Measurements from ENCODE around the gene SLC6A1. TPM values are rescaled to one million over a fixed set of nuclear protein-coding genes. Genes with fewer than 3 reads are reported as not detected.

SLC6A1 gene
- polyA plus RNA-seq, 1 donor, result 2.4 TPM

DNA sequence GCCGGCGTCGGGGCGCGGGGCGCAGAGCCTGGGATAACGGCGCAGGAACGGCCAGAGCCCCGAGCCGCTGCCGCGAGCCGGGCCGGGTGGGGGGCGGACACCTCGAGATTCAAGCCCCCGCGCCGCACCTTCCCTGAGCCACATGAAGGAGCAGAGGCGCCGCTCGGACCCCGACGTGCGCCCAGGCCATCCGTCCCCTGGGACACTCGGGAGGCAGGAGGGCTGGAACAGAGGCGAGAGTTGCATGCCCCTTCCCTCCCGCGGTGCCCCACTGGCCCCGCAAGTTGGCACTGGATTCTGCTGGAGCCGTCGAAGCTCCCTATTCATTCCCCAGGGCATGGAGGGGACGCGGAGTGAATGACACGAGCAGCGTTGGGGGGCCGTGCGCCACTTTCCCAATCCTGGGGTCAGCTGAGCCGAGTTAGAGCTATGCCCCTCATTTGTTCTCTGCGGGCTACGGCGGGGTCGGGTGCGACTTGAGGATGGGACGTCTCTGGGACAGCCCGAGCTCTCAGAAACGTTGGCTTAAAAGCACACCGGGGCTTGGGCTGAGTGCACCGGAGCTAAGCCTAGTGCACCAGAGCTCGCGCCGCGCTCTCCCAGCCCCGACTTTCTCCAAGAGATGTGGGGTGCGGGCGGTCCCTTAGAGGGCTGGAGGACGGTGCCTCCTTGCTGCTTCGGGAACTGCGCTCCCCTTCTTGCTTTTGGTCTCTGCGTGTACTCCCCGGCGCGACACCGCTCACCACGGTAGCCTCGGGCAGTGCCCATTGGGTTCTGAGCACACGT, 588 bp downstream of the SLC6A1 start:
- no peak for DNase-seq (ENCODE audit: low read depth)

DNA sequence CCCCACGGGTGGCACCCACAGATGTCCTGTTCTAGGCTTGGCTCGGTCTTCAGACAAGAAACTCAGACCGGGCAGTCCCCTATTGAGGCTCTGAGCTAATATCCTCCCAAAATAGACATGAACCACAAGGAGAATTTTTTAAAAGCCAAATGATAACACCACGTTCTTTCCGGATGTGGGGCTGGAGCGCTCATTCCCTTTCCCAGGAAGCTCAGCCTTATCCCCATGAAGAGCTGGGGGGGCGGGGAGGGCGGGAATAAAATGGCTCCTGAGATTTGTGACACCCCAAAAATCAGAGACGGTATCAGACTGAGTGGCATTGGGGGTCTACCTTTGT, 1.1 kb downstream of the SLC6A1 start:
- DNase-seq (ENCODE audit: low read depth), result no peak

DNA sequence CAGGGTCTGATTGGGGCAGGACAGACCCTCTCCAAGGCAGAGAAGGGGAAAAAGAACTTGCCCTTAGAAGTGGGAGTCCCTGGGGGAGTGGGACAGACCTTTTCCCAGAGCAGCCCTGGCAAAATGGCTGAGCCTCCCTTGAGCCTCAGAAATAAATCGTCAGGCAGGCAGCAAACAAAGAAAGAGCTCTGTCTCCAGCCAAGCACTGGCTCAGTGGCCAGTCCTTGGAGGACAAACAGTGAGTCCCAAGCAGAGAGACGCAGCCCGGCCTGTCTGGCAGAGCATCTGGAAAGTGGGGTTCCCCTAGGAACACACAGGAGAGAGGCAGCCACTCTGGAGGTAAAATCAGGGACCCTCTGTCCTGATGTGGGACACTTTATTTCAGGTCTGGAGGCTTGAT, 1.8 kb downstream of the SLC6A1 start:
- DNase-seq (ENCODE audit: low read depth), result no peak

DNA sequence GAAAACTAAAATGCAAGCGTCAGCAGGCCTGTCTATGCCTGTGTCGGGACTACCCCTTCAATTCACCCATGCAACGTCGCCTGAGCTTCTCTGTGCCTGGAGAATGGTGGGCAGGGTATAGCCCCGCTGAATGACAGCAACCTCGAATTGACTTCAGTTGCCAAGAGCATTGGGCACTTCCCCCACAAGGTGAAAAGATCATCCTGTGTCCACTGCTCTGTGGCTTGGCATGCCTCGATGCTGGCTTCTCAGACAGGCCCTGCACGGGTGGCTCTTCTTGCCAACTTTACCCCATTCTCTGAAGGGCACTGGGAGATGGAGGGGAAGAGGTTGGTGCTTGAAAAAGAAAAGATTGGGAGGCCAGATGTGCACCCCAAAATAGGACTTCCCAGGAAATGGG, 3.3 kb downstream of the SLC6A1 start:
- no peak for DNase-seq (ENCODE audit: low read depth)

DNA sequence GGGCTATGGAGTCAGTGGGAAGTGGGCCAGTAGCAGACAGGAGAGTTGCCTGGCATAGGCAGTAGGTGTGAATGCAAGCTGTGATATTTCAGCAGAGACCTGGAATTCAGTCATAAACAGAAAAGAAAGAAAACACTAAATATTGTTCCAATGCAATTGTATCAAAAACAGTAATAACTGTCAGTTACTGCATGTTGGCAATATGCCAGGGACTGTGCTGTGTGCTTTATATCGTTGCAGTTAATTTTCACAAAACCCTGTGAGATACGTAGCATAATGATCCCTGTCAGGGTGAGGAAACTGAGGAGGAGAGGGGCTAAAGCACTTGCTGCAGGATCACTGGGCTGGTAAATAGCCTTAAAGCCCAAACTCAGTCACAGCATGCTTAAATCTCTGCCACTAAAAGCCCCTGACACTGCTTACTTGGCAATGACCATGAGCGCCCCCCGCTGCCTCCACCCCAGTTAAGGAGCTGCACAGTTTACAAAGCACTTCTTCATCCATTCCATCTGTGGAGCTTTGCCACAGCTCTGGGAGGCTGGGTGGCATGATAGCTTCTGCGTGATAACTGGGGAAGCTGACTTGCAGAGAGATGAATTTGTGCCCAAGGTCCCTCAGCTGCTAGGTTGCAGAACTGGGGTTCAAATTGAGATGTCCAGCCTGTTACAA, 3.9 kb downstream of the SLC6A1 start:
- DNase-seq (ENCODE audit: low read depth), result no peak

GRCh38 chr3:10997196-10997595, 4.6 kb downstream of the SLC6A1 start:
- no peak for DNase-seq (ENCODE audit: low read depth)

DNA sequence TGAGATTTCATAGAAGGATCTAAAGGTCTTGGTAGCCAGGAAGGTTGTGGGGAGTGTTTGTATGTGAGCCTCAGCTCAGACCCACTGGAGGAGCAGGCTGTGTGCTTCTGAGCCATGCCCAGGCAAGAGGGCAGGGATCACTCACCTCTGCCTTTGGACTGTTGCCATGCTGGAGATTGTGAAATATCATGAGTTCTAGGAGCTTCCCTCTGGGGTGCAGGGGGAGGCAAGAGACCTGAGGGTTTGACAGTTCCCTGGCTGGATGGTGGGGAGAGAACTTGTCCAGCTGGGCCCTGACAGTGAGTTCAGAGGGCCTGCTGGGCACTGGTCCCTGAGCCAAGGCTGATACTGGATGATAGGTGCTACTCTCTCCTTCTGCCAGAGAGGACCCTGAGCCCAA, 6.0 kb downstream of the SLC6A1 start:
- no peak for DNase-seq (ENCODE audit: low read depth)

GRCh38 chr3:10999221-11000107, 6.9 kb downstream of the SLC6A1 start:
- DNase-seq (ENCODE audit: low read depth), result no peak

DNA sequence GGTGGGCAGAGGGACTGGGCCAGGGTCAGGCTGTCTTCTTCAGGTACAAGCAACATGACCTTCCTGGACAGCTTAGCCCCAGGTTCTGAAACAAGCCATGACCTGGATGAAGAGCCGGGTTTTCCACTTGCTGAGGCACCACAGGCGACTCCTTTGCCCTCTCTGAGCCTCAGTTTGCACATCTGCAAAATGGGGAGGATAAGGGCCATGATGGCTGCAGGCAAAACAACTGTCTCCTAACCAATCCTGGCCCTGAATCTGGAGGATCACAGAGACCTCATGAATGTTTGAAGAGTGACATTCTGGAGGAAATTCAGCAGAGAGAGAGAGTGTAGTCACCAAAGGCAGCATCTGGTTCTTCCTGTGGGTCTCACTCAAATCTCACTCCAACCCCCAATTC, 8.0 kb downstream of the SLC6A1 start:
- DNase-seq (ENCODE audit: low read depth), result no peak

DNA sequence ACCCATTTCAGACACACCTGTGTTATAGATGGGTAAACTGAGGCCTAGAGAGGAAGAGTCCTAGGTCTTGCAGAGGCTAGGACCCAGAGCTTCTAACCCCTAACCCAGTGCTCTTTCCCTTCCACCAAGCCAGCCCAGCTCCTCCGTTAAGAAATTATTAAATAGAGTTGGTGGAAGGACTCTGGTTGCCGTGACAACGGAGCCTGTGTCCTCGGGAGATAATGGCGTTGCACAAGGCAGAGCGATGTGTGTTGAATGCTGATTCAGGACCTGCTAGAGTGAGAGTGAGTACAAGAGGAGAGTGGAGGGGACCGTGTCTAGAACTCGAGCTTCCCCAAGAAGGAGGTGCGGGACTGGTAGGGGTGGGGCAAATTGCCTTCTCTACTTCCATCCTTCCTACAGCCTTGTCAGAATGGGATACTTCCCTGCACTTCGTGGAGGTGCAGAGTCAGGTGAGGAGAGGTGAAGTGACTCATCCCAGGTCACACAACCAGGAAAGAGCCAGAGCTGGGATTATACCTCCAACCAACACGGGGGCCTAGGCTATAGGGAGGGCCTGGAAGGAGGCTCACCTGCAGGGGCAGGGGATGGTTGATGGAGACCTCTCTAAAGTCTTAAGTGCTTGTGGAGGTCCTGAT, 8.6 kb downstream of the SLC6A1 start:
- no peak for DNase-seq (ENCODE audit: low read depth)

- no peak for DNase-seq (ENCODE audit: low read depth)
Observed at GRCh38 chr3:11001658-11002021, 9.1 kb downstream of the SLC6A1 start.

- DNase-seq (ENCODE audit: low read depth), result no peak
Observed at GRCh38 chr3:11002371-11002807, 9.8 kb downstream of the SLC6A1 start.

GRCh38 chr3:11004563-11004962, 12.0 kb downstream of the SLC6A1 start:
- DNase-seq (ENCODE audit: low read depth), result no peak

- DNase-seq (ENCODE audit: low read depth), result no peak
Observed at GRCh38 chr3:11005686-11006256, 13.2 kb downstream of the SLC6A1 start.

GRCh38 chr3:11006986-11007933, 14.7 kb downstream of the SLC6A1 start:
- DNase-seq (ENCODE audit: low read depth), result no peak

DNA sequence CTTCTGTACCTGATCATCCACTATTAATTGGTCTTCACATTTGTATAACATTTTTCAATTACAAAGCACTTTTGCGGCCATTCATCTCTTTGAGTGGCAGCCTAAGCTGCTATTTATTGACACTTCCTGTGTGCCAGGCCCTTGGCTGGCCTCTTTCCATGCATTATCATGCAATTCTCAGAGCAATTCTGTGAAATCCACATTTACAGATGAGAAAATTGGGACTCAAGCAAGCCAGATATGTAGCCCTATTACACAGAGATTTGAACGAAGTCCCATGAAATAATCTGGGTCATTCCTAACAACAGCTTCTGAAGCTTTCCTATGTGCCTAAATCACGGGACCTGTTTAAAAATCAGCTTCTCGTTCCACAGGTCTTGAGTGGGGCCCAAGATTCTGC, 17.4 kb downstream of the SLC6A1 start:
- no peak for DNase-seq (ENCODE audit: low read depth)

DNA sequence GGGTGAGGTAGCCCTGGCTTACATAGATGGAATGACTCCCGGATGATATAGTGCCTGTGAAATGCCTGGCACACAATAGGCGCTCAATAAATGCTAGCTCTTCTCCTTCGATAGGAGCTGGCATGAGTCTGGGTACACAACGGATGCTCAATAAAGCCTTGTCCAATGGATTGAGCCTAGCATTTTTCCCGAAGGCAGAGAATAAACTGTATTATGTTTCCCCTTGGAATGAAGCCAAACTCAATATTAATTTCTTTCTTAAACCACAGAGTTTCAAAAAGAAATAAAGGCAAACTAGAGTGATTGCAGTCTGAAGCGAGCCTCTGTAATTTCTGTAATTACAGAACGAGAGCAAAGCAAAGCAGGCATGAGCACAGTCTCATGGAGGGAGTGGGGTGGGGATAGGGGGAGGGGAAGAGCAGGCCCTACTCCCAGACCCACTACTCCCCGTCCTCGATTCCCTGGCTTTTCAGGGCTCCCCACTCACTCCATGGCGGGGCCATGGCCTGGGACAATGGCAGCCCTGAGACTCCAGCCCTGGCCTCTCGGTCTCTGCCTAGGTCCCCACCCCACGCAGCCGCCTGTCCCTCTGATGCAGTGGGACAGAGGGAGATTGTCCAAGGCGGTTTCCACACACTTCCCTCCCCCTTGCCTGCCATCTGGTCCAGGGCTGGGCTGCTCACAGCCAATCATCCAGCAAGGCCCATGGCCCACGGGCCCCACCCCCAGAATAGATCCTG, 18.0 kb downstream of the SLC6A1 start:
- no peak for DNase-seq (ENCODE audit: low read depth)

DNA sequence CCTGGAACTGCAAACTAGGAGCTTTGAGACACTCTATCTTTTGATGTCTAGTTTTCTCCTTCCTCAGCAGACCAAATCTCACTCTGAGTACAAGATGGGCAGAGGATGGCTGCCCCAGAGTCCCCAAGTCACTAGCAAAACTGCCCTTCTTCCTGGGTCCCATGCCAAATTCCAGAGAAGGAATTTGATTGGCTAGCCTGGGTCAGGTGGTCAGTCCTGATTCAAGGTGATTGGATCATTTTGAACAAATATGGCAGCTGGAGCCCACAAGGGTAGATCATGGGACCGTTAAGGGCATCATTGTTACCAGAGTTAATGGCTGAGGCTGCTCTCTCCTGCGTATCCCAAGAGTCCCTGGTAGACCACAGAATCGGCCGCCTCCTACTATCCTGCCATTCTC, 21.7 kb downstream of the SLC6A1 start:
- DNase-seq (ENCODE audit: low read depth), result no peak

GRCh38 chr3:11014752-11015151, 22.2 kb downstream of the SLC6A1 start:
- DNase-seq (ENCODE audit: low read depth), result no peak

- no peak for DNase-seq (ENCODE audit: low read depth)
Observed at GRCh38 chr3:11015369-11015768, 22.8 kb downstream of the SLC6A1 start.

Data from forelimb muscle (tissue), 1 donor.